HL-60/S4 (cell line): ENCODE results near the gene MRPL45.

Experiments used
- in situ Hi-C: fragments of 300-500 bp; cut with MboI; formaldehyde crosslinking; loops from 2 replicates; pipeline ENCODE4 v1.14.3; 2022; ENCODE audit warnings: low sequenced_read_pairs

The MRPL45 gene

DNA sequence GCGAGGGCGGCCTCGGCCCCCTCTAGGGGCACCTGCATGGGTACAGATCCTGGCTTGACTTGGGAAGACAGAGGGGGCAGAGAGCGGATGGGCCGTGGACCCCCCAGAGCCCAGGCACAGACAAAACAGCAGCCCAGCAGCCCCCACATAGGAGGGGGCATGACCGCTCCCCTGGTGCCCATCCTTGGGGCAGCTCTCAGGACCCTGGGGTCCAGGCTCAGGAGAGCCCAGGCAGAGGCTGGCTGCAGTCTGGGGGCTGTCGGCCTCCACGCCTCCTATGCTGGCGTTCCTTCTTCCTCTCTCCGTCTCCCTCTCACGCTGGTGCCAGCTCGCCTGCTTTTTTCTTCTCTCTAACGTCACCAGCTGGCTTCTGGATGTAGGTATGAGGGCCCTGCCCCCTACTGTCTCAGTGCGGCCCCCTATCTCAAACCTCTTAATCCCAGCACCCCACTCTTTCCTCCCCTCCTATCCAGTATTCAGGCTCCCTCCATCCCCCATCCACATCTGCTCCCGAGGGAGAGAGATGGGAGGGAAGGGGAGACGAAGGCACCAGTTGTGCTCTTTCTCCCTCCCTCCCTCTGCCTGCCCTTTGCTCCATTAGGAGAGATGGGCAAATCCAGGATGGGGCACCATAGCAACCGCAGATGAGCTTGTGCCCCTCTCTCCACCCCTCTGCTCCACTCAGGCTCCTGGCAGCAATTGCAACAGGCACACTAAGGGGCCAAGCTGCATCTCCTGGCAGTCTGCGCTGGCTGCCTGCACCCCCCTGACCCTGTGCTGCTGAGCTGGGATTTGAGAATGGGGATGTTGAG lies 46.8 kb downstream of the MRPL45 start, which contains the start of gene GPR179:
Gene GPR179 (minus strand): TSS at position 349 of the 812 bp plus-strand sequence. CDS start 167 bp downstream, at position 182.
- in situ Hi-C loops: loop anchor here (10.0 kb wide), 1 partner anchor 141 kb away; no protein-coding TSS in a partner anchor

GRCh38 chr17:38344420-38344745 lies 47.4 kb downstream of the MRPL45 start:
- in situ Hi-C loops: loop anchor here (10.0 kb wide), 1 partner anchor 140 kb away; no protein-coding TSS in a partner anchor

GRCh38 chr17:38345743-38346142 lies 48.8 kb downstream of the MRPL45 start:
- in situ Hi-C loops: loop anchor here (5.0 to 10.0 kb wide), 2 partner anchors 67 to 139 kb away; no protein-coding TSS in a partner anchor

- in situ Hi-C loops: loop anchor here (5.0 to 10.0 kb wide), 2 partner anchors 63 to 136 kb away; no protein-coding TSS in a partner anchor
Observed at GRCh38 chr17:38349097-38349730, 52.2 kb downstream of the MRPL45 start.

DNA sequence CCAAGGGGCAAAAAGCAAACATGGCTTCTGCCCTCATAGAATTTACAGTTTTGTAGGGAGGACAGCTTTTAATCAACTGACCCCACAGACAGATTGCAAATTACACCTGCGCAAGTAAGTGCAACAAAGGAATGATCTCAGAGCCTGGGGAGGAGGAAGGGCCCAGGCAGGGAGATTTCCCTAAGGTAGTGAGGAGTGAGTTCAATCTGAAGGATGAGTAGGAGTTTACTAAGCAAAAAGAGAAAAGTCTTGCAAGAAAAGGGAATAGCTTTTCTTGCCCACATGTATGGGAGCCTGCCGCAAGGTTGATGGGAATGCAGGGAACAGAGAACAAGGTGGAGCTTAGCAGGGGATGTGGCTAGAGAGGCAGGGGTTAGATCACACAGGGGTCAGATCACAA lies 53.1 kb downstream of the MRPL45 start:
- in situ Hi-C loops: no loop called here

DNA sequence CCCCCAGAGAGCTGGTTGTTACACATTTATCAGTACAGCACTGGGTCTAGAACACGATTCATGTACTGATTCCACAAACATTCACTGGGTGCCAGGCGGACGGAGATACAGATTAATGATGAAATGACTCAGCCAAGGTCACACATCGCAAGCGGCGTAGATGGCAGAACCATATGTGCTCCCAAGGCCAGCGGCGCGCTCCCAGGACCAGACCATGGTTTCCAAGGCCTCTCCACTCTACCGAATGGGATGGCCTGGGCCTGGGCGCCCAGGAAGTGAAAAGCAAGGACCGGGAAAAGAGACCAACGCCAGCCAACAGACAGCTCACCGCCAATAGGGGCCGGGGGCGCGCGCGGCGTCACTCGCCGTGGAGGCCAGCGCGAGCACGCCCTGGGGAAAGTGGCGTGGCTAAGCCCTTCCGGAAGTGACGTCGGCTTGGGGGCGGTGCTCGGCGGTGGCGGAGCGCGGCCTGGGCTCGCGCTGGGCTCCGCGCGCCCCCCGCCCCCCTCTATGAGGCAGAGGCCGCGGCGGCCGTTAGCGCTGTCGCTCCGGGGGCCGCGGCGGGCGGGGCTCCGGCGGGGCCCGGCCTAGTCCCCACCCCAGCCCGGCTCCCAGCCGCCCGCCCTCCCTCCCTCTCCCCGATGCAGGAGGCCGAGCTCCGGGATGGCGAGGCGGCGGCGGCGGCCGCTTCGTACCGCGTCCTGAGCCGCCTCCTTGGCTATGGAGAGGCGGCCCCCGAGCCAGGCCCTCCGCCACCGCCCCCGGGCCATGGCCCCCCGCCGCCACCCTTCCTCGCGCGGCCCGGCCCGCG lies 54.6 kb downstream of the MRPL45 start, which contains the start of gene SOCS7:
Gene SOCS7 (plus strand): TSS at position 433 of the 811 bp plus-strand sequence. CDS start 209 bp downstream, at position 642.
- in situ Hi-C loops: no loop called here

- in situ Hi-C loops: no loop called here
Observed at GRCh38 chr17:38352245-38353085, 55.5 kb downstream of the MRPL45 start.

DNA sequence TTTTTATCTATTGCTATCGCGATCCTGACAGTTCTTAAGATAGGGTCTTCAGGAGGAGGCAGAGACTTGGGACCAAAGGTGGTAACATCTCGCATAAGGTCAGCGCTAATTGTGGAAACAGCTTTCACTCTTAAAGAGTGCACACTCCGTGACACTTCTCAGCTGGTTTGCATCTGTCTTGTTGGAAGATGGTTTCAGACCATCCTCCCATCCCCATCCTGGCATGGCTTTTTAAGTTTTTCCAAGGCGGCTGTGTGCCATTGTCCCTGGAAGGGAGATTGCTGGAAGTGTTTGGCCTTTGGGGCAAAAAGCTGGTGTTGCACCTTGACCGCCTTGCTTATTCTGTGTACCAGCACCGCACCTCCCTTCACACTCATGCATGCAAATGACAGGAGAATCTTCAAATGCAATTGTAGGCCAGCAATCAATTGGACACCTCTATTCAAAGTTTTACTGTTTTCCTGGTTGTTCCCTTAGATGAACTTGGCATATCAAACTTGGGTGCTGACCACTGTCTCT lies 56.2 kb downstream of the MRPL45 start:
- in situ Hi-C loops: no loop called here

GRCh38 chr17:38353668-38354067 lies 56.7 kb downstream of the MRPL45 start:
- in situ Hi-C loops: no loop called here

DNA sequence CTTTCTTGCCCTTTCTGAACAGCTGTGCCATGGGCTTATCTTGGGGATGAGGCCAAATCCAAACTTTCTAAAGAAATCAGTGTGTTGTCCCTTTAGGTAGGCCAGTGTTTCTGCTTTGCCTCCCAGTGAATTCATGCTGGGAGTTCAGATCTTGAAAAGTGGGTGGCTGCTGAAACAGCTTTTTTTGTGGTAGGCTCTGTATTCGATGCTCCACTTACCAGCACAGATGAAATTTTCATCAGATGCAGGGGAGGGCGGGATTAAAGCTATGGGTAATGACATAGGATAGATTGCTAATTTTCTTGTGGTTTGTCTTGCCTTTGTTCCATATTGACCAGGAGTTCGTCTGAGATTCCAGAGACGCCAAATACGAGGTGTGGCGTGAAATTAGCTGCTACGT lies 57.5 kb downstream of the MRPL45 start:
- in situ Hi-C loops: no loop called here

DNA sequence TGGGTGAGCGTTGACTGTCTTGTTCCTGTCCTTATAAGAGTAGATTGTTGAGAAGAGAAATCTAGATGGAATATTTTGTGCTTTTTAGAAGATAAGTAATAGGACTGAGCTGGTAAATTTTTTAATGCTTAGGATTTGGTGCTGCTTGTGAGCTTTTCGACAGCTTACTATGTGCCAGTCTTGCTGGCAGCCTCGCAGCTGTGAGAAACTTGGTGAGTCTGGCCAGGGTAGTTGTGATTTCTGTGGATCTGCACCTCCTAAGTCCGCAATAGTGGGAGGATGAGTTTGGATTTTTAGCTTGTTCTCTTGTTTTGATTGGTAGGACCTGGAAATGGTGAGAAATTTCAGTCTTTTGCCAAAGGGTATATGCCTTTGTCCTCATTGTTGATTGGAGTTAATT lies 58.3 kb downstream of the MRPL45 start:
- in situ Hi-C loops: no loop called here

DNA sequence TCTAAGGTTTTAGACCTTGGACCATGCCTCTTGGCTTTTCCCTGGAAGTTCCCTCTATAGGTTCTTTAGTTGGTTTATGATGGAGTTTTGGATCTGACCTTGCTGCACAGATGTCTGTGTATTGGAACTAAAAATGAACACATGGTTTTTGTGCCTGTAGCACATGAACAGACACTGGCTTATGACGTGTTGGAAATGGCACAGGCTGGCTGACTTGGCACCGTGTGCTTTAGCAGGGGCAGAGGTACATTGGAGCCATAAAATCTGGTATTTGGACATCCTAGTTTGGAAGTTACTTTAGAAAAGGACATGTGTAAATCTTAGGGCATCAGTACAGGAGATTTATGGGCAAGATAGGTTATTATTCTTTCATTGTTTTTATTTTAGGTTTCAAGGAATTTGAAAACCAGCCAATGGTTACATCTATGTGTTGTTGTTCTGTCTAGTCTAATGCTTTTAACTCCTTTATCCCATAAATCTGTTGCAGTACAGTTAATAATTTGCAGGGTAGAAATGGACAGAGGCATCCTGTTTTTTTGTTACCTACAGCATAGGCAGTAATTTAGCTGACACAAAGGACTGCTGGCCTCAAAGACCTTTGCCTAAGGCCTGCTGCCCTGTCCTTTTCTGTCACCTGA lies 60.6 kb downstream of the MRPL45 start:
- in situ Hi-C loops: no loop called here

DNA sequence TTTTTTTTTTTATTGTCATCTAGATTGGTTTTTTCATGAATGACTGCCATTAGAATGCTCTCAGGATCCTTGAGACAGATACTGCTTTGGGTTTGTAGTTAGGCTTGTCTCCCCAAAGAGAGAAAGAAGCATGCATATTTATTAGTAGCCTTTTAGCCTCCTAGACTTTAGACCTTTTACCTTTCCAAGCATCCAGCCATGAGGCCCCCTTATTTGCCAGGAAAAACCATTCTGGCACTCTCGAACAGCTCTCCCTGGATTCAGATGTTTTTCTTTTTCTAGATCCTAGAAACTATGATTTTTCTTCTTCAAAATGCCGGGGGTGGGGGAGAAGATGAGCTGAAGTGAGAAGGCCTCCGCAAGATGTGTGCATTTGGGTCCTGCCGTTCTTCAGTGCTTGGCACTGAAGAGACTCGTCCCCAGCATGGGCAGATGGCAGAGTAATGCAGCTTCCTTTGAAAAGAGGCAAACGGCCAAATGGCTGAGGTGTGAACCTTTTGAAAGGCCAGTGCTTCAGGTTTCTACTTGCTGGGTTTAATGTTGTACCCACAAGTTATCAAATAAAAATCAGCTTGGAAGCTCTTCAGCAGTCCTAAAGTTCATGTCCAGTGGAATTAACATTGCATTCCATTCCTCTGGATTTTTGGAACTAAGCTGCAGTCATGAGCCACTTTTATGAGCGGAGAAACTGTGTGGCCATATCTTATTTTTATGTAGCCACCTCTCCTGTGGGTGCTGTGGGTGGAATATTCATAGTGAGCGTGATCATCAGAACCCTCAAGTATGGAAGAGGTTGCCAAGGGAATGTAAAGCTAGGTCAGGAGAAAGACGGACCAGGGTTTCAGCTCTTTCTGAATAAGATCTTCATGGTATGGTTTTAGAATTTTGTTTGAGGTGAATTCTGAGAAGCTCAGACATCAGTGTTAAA lies 61.9 kb downstream of the MRPL45 start:
- in situ Hi-C loops: no loop called here

DNA sequence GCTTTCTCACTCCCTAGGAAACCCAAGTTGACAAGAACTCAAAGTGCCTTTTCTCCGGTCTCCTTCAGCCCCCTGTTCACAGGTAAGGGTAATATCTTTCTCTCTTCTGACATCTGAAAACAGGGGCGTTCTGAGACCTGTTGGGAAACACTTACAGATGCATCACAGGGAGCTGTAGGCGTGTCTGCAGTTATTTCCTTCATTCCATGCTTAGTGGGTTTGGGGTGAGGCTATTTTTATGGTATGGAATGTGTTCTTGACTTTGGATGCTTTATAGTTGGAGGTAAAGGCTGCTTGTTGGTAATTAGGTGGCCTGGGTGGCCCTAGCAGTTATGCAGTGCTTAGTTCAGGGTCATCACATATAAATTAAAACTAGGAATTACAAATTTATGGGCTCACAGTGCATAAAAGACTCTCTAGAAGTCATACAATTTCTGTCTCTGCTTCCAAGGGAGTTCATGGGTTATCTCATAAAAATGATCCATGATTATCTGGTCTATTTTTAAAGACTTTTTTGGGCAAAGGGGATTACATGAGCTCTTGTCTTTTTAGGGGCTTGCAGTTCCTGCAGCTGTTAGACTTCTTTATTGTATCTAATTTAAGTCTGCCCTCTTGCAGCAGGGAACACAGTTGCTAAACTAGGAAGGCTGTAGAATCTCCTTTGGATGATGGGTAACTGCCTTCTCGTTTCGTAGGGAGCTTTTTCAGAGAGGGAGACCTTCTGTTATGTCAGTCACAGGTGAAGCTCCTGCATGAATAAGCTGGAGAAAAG lies 64.9 kb downstream of the MRPL45 start:
- in situ Hi-C loops: no loop called here

GRCh38 chr17:38363016-38363415 lies 66.0 kb downstream of the MRPL45 start:
- in situ Hi-C loops: no loop called here

GRCh38 chr17:38364741-38365140 lies 67.8 kb downstream of the MRPL45 start:
- in situ Hi-C loops: no loop called here

- in situ Hi-C loops: no loop called here
Observed at GRCh38 chr17:38369124-38369886, 72.3 kb downstream of the MRPL45 start.
